Caco-2 (cell line): ENCODE measurements around the gene C3orf20. TPM values are rescaled to one million over a fixed set of nuclear protein-coding genes. Genes with fewer than 3 reads are reported as not detected.

ENCODE experiments used
- BruUV-seq: library from RNA; stranded (reverse); fragments of 400-500 nt; replicated peaks from 2 replicates; lab custom pipeline; 2021; lab: Mats Ljungman, UMichigan
- CTCF ChIA-PET: fragments of 300-600 bp; sonication (Branson Sonifier 250); formaldehyde crosslinking; loops from one replicate; lab custom pipeline; 2022; ENCODE audit warnings: antibody characterized with exemption; lab: Charles Lee
- POLR2A ChIA-PET: fragments of 300-600 bp; sonication (Branson Sonifier 250); formaldehyde crosslinking; loops from one replicate; lab custom pipeline; 2022; ENCODE audit warnings: antibody characterized with exemption; lab: Charles Lee
- DNase-seq, 2 experiments: peaks; one replicate each; pipeline versions ENCODE4 v3.0.0 to v3.0.0-alpha.2; 2020 to 2022
- H3K27me3 ChIP-seq: replicated peaks from 2 replicates; pipeline ENCODE4 v1.6.0; 2011; ENCODE audit warnings: low read length; ENCODE audit not compliant: control insufficient read depth, insufficient read depth
- H3K36me3 ChIP-seq: 2 replicates; pipeline ENCODE4 v1.5.1; 2011; ENCODE audit warnings: low read length; ENCODE audit not compliant: control insufficient read depth, insufficient read depth
- H3K4me1 ChIP-seq: fragments of 250-450 bp; sonication (Bioruptor Pico); 2 replicates; pipeline ENCODE4 v1.5.1; 2020; ENCODE audit warnings: mild to moderate bottlenecking
- H3K4me3 ChIP-seq: 2 replicates; pipeline ENCODE4 v1.5.1; 2011; ENCODE audit warnings: low read depth, mild to moderate bottlenecking, control low read depth, low read length
- H3K9me3 ChIP-seq: fragments of 250-450 bp; sonication (Bioruptor Pico); 2 replicates; pipeline ENCODE4 v1.5.1; 2020; ENCODE audit warnings: mild to moderate bottlenecking, moderate library complexity
- H3K27ac Mint-ChIP-seq: one replicate; pipeline ENCODE4 v1.8.0; 2022; ENCODE audit warnings: mixed read lengths; ENCODE audit not compliant: unreplicated experiment
- H3K27me3 Mint-ChIP-seq: one replicate; pipeline ENCODE4 v1.8.0; 2022; ENCODE audit warnings: mixed read lengths; ENCODE audit not compliant: insufficient read depth, unreplicated experiment
- H3K36me3 Mint-ChIP-seq: one replicate; pipeline ENCODE4 v1.8.0; 2022; ENCODE audit warnings: mild to moderate bottlenecking, mixed read lengths; ENCODE audit not compliant: insufficient read depth, unreplicated experiment
- H3K4me1 Mint-ChIP-seq: one replicate; pipeline ENCODE4 v1.8.0; 2022; ENCODE audit warnings: low read depth, mixed read lengths; ENCODE audit not compliant: unreplicated experiment
- H3K4me3 Mint-ChIP-seq: one replicate; pipeline ENCODE4 v1.8.0; 2022; ENCODE audit warnings: mild to moderate bottlenecking, moderate library complexity, mixed read lengths; ENCODE audit not compliant: unreplicated experiment
- H3K9me3 Mint-ChIP-seq: one replicate; pipeline ENCODE4 v1.8.0; 2022; ENCODE audit warnings: mixed read lengths; ENCODE audit not compliant: unreplicated experiment
- CTCF ChIP-seq, 2 experiments: fragments of 200-600 bp in 1 of 2; IDR thresholded peaks; 1 replicate in 1 of 2; 2 replicates in 1 of 2; pipeline versions ENCODE4 v1.5.1 to v1.8.0; 2011 to 2022; ENCODE audit warnings: antibody characterized with exemption in 1 of 2, control low read depth in 1 of 2, inconsistent platforms in 1 of 2, low read depth in 1 of 2, low read length in 1 of 2, mild to moderate bottlenecking in 1 of 2, moderate library complexity in 1 of 2; ENCODE audit not compliant: insufficient read depth in 1 of 2, severe bottlenecking in 1 of 2, unreplicated experiment in 1 of 2
- intact Hi-C: fragments of 100-400 bp; cut with micrococcal nuclease; formaldehyde crosslinking; loops from one replicate; pipeline ENCODE4 v1.10.0; 2022; ENCODE audit not compliant: unreplicated experiment
- total RNA-seq: library from RNA; stranded (reverse); gene quantifications from 2 replicates; pipeline ENCODE4 v1.2.3, GENCODE V29; 2022

The C3orf20 gene
- total RNA-seq, 1 experiment from 2014 or later, result 0.09 TPM

GRCh38 chr3:14640157-14640562 is 34.8 kb upstream of the C3orf20 start:
- H3K36me3 ChIP-seq, result no peaks in the 10 kb centered on the region
- no peaks in the 10 kb centered on the region for H3K9me3 ChIP-seq
- Mint-ChIP-seq H3K27me3 (no peaks in the 10 kb centered on the region), H3K9me3 (no peaks in the 10 kb centered on the region), H3K36me3 (no peaks in the 10 kb centered on the region), H3K4me1 (no peaks in the 10 kb centered on the region), H3K27ac (no peak overlapping the region), H3K4me3 (no peak overlapping the region)
- intact Hi-C loops, result no loop called here
- no peaks in the 10 kb centered on the region for H3K4me1 ChIP-seq
- ChIA-PET POLR2A (no interaction called here), CTCF (no interaction called here)
- no peak for DNase-seq
- no peaks in the 10 kb centered on the region for H3K27me3 ChIP-seq
- TF ChIP-seq CTCF (IDR thresholded peaks at IDR 0.05; ENCODE audit: insufficient read depth in 1 of 2, low read depth in 1 of 2, low read length in 1 of 2, severe bottlenecking in 1 of 2, unreplicated experiment in 1 of 2), result no peak
- H3K4me3 ChIP-seq, result no peak overlapping the region
- no TSS peak for BruUV-seq

- no peak for TF ChIP-seq CTCF (IDR thresholded peaks at IDR 0.05; ENCODE audit: insufficient read depth in 1 of 2, low read depth in 1 of 2, low read length in 1 of 2, severe bottlenecking in 1 of 2, unreplicated experiment in 1 of 2)
- no peak for DNase-seq
- no peaks in the 10 kb centered on the region for H3K4me1 ChIP-seq
- Mint-ChIP-seq H3K4me3 (no peak overlapping the region), H3K4me1 (no peaks in the 10 kb centered on the region), H3K27ac (no peak overlapping the region), H3K36me3 (no peaks in the 10 kb centered on the region), H3K9me3 (no peaks in the 10 kb centered on the region), H3K27me3 (no peaks in the 10 kb centered on the region)
- ChIA-PET POLR2A (no interaction called here), CTCF (no interaction called here)
- intact Hi-C loops, result no loop called here
- no peaks in the 10 kb centered on the region for H3K9me3 ChIP-seq
- H3K4me3 ChIP-seq, result no peak overlapping the region
- no TSS peak for BruUV-seq
- no peaks in the 10 kb centered on the region for H3K36me3 ChIP-seq
- H3K27me3 ChIP-seq, result no peaks in the 10 kb centered on the region
These were observed 34.2 kb upstream of the C3orf20 start for GRCh38 chr3:14640734-14641133.

GRCh38 chr3:14641346-14641745 is 33.6 kb upstream of the C3orf20 start:
- Histone ChIP-seq H3K4me3 (no peak overlapping the region), H3K36me3 (no peaks in the 10 kb centered on the region), H3K27me3 (no peaks in the 10 kb centered on the region), H3K4me1 (no peaks in the 10 kb centered on the region), H3K9me3 (no peaks in the 10 kb centered on the region)
- DNase-seq, result no peak
- no peaks in the 10 kb centered on the region for H3K4me1 Mint-ChIP-seq
- intact Hi-C loops, result no loop called here
- no peak for TF ChIP-seq CTCF (IDR thresholded peaks at IDR 0.05; ENCODE audit: insufficient read depth in 1 of 2, low read depth in 1 of 2, low read length in 1 of 2, severe bottlenecking in 1 of 2, unreplicated experiment in 1 of 2)
- ChIA-PET CTCF (no interaction called here), POLR2A (no interaction called here)
- H3K27ac Mint-ChIP-seq, result no peak overlapping the region
- H3K4me3 Mint-ChIP-seq, result no peak overlapping the region
- BruUV-seq, result no TSS peak
- H3K9me3 Mint-ChIP-seq, result no peaks in the 10 kb centered on the region
- no peaks in the 10 kb centered on the region for H3K36me3 Mint-ChIP-seq
- no peaks in the 10 kb centered on the region for H3K27me3 Mint-ChIP-seq
